Measurements from ENCODE around the gene SETBP1.

DNA sequence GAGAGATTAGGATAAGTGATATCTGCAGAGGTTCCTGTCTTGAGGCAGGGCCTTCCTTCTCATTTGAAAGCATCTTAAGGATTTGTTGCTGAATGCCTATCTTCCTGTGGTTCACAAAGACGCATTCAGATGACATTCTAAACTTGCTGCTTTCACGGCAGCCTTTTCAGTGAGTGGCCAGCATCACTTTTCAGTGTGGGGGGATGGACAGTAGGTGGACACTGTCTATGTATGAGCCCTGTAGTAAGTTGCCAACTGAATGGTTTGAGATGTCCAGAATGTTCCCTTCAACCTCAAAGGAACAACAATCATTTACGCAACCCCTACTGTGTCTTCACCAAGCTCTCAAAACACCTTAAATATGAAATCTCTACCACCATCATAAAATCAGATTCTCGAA, 46.6 kb downstream of the SETBP1 start:
- TF ChIP-seq, protein P1, sequence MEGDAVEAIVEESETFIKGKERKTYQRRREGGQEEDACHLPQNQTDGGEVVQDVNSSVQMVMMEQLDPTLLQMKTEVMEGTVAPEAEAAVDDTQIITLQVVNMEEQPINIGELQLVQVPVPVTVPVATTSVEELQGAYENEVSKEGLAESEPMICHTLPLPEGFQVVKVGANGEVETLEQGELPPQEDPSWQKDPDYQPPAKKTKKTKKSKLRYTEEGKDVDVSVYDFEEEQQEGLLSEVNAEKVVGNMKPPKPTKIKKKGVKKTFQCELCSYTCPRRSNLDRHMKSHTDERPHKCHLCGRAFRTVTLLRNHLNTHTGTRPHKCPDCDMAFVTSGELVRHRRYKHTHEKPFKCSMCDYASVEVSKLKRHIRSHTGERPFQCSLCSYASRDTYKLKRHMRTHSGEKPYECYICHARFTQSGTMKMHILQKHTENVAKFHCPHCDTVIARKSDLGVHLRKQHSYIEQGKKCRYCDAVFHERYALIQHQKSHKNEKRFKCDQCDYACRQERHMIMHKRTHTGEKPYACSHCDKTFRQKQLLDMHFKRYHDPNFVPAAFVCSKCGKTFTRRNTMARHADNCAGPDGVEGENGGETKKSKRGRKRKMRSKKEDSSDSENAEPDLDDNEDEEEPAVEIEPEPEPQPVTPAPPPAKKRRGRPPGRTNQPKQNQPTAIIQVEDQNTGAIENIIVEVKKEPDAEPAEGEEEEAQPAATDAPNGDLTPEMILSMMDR (IDR thresholded peaks at IDR 0.05), result no peak
- no peak for TF ChIP-seq POLR2A (IDR thresholded peaks at IDR 0.05)
- TF ChIP-seq EP300 (IDR thresholded peaks at IDR 0.05; ENCODE audit: low read depth), result no peak
